Measurements from ENCODE around the gene AAMDC. TPM values are rescaled to one million over a fixed set of nuclear protein-coding genes. Genes with fewer than 3 reads are reported as not detected.

AAMDC gene
- total RNA-seq, result 10 to 100 TPM; 10.4 to 19.2 (median 14.5) TPM
- long read RNA-seq, transcript AAMDC-206 (5 exons, 579 nt), result major isoform, 5 of 12 reads
- long read RNA-seq, partial matches to known transcripts, result 0 of 12 reads
- long read RNA-seq, other reads (novel, unspliced or antisense), result 3 of 12 reads

- peak within 1 kb of the TSS; percentile 88 to 97 (median 97) for H3K4me3 ChIP-seq
- ATAC-seq (peak; percentile 89 to 96 (median 92)), DNase-seq (peak; percentile 99)
- H3K36me3 ChIP-seq, result no peaks in the 10 kb centered on the region
- TF ChIP-seq POLR2A (IDR thresholded peaks at IDR 0.05), result peak; percentile 84
- peak; percentile 47 to 82 (median 71) for TF ChIP-seq CTCF (IDR thresholded peaks at IDR 0.05)
- intact Hi-C loops (cut with DNase I), result no loop called here
- H3K4me1 ChIP-seq, result peaks cover 0 to 24% (median 6%) of the 10 kb centered on the region in 4 donors
- H3K27ac ChIP-seq, result peak within 1 kb of the TSS; percentile 85 to 94 (median 91)
- H3K27me3 ChIP-seq, result no peaks in the 10 kb centered on the region
- WGBS (ENCODE audit: insufficient coverage, low coverage, low lambda C conversion rate, missing lambda C conversion rate), result under 1% methylated on average over 40 of the region's 64 CpGs
- H3K9me3 ChIP-seq, result no peaks in the 10 kb centered on the region
These were observed at the start of gene AAMDC, which contains the start of gene RSF1 for GRCh38 chr11:77820565-77821348. TSS of gene AAMDC (plus strand) at chr11:77821144. CDS start at chr11:77842497, 21,353 bp downstream. TSS of gene RSF1 (minus strand) at chr11:77820722. CDS start at chr11:77820714, 8 bp downstream.

- intact Hi-C loops (cut with DNase I), result no loop called here
- TF ChIP-seq POLR2A (IDR thresholded peaks at IDR 0.05), result no peak
- no peak for TF ChIP-seq CTCF (IDR thresholded peaks at IDR 0.05)
- Histone ChIP-seq H3K36me3 (no peaks in the 10 kb centered on the region), H3K4me3 (no peak overlapping the region), H3K9me3 (no peaks in the 10 kb centered on the region), H3K27me3 (no peaks in the 10 kb centered on the region), H3K27ac (no peak overlapping the region), H3K4me1 (no peaks in the 10 kb centered on the region)
- DNase-seq (no peak), ATAC-seq (no peak)
- 37% methylated on average over 2 of the region's 2 CpGs for WGBS (ENCODE audit: insufficient coverage, low coverage, low lambda C conversion rate, missing lambda C conversion rate)
These were observed 45.0 kb upstream of the AAMDC start for GRCh38 chr11:77775936-77776335.

- H3K4me3 ChIP-seq, result no peak overlapping the region
- WGBS (ENCODE audit: insufficient coverage, low coverage, low lambda C conversion rate, missing lambda C conversion rate), result 65% methylated on average over 1 of the region's 1 CpG
- intact Hi-C loops (cut with DNase I), result no loop called here
- no peaks in the 10 kb centered on the region for H3K27me3 ChIP-seq
- DNase-seq (no peak), ATAC-seq (no peak)
- no peaks in the 10 kb centered on the region for H3K36me3 ChIP-seq
- H3K9me3 ChIP-seq, result no peaks in the 10 kb centered on the region
- H3K4me1 ChIP-seq, result no peaks in the 10 kb centered on the region
- no peak overlapping the region for H3K27ac ChIP-seq
- TF ChIP-seq CTCF (IDR thresholded peaks at IDR 0.05) (peak; percentile 25 to 44 (median 32)), POLR2A (IDR thresholded peaks at IDR 0.05) (no peak)
These were observed 44.5 kb upstream of the AAMDC start for GRCh38 chr11:77776455-77776854.

GRCh38 chr11:77778118-77778517 lies 42.8 kb upstream of the AAMDC start:
- WGBS (ENCODE audit: insufficient coverage, low coverage, low lambda C conversion rate, missing lambda C conversion rate), result 100% methylated on average over 1 of the region's 1 CpG
- Histone ChIP-seq H3K27ac (no peak overlapping the region), H3K36me3 (no peaks in the 10 kb centered on the region), H3K9me3 (no peaks in the 10 kb centered on the region), H3K4me3 (no peak overlapping the region), H3K4me1 (no peaks in the 10 kb centered on the region), H3K27me3 (no peaks in the 10 kb centered on the region)
- ATAC-seq (no peak), DNase-seq (no peak)
- intact Hi-C loops (cut with DNase I), result no loop called here
- TF ChIP-seq POLR2A (IDR thresholded peaks at IDR 0.05) (no peak), CTCF (IDR thresholded peaks at IDR 0.05) (no peak)

Data from right lobe of liver (tissue), 6 donors.